Osteocyte (in vitro differentiated cells): ENCODE measurements around the gene DEPDC1B. TPM values are rescaled to one million over a fixed set of nuclear protein-coding genes. Genes with fewer than 3 reads are reported as not detected.
"Not testable (repeated sequence)": the region's sequence is repeated elsewhere in the genome, so short reads cannot be mapped to it uniquely, and the experiment has no call there.

ENCODE experiments used
- DNase-seq: peaks from one replicate; pipeline ENCODE4 v3.0.0; 2021; ENCODE audit warnings: mixed read lengths; ENCODE audit not compliant: unreplicated experiment; ENCODE audit errors: extremely low spot score
- H3K27ac Mint-ChIP-seq: one replicate; pipeline ENCODE4 v1.8.0; 2021; ENCODE audit warnings: mild to moderate bottlenecking, mixed read lengths; ENCODE audit not compliant: unreplicated experiment
- H3K27me3 Mint-ChIP-seq: one replicate; pipeline ENCODE4 v1.8.0; 2021; ENCODE audit warnings: mixed read lengths; ENCODE audit not compliant: unreplicated experiment
- H3K36me3 Mint-ChIP-seq: one replicate; pipeline ENCODE4 v1.8.0; 2021; ENCODE audit warnings: mixed read lengths; ENCODE audit not compliant: unreplicated experiment
- H3K4me1 Mint-ChIP-seq: one replicate; pipeline ENCODE4 v1.8.0; 2021; ENCODE audit warnings: mixed read lengths; ENCODE audit not compliant: unreplicated experiment
- H3K4me3 Mint-ChIP-seq: one replicate; pipeline ENCODE4 v1.8.0; 2021; ENCODE audit warnings: mild to moderate bottlenecking, moderate library complexity, mixed read lengths; ENCODE audit not compliant: unreplicated experiment
- H3K9me3 Mint-ChIP-seq: one replicate; pipeline ENCODE4 v1.8.0; 2021; ENCODE audit warnings: mixed read lengths; ENCODE audit not compliant: unreplicated experiment
- total RNA-seq: library from RNA; stranded (reverse); gene quantifications from 2 replicates; pipeline ENCODE4 v1.2.1, GENCODE V29; 2021
- TF ChIP-seq, protein P1 (sequence below): fragments of 200-600 bp; sonication (generic); IDR thresholded peaks from 2 replicates; pipeline ENCODE4 v1.5.0; 2021; ENCODE audit warnings: antibody characterized with exemption, mild to moderate bottlenecking, moderate library complexity

The DEPDC1B gene
- total RNA-seq, 1 donor from 2014 or later: 1.7 TPM

DNA sequence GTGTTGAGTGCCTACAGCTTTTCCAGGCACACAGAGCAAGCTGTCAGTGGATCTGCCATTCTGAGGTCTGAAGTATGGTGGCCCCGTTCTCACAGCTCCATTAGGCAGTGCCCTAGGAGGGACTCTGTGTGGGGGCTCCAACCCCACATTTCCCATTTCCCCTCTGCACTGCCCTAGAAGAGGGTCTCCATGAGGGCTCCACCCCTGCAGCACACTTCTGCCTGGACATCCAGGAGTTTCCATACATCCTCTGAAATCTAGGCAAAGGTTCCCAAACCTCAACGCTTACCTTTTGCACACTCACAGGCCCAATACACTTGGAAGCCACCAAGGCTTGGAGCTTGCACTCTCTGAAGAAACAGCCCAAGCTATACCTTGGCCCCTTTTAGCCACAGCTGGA is 131.3 kb downstream of the DEPDC1B start:
- Mint-ChIP-seq H3K4me1 (no peaks in the 10 kb centered on the region), H3K27ac (no peak overlapping the region), H3K4me3 (no peak overlapping the region), H3K27me3 (no peaks in the 10 kb centered on the region), H3K36me3 (no peaks in the 10 kb centered on the region), H3K9me3 (peaks cover 12% of the 10 kb centered on the region)
- DNase-seq: no peak
- TF ChIP-seq, protein P1, sequence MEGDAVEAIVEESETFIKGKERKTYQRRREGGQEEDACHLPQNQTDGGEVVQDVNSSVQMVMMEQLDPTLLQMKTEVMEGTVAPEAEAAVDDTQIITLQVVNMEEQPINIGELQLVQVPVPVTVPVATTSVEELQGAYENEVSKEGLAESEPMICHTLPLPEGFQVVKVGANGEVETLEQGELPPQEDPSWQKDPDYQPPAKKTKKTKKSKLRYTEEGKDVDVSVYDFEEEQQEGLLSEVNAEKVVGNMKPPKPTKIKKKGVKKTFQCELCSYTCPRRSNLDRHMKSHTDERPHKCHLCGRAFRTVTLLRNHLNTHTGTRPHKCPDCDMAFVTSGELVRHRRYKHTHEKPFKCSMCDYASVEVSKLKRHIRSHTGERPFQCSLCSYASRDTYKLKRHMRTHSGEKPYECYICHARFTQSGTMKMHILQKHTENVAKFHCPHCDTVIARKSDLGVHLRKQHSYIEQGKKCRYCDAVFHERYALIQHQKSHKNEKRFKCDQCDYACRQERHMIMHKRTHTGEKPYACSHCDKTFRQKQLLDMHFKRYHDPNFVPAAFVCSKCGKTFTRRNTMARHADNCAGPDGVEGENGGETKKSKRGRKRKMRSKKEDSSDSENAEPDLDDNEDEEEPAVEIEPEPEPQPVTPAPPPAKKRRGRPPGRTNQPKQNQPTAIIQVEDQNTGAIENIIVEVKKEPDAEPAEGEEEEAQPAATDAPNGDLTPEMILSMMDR: no peak

DNA sequence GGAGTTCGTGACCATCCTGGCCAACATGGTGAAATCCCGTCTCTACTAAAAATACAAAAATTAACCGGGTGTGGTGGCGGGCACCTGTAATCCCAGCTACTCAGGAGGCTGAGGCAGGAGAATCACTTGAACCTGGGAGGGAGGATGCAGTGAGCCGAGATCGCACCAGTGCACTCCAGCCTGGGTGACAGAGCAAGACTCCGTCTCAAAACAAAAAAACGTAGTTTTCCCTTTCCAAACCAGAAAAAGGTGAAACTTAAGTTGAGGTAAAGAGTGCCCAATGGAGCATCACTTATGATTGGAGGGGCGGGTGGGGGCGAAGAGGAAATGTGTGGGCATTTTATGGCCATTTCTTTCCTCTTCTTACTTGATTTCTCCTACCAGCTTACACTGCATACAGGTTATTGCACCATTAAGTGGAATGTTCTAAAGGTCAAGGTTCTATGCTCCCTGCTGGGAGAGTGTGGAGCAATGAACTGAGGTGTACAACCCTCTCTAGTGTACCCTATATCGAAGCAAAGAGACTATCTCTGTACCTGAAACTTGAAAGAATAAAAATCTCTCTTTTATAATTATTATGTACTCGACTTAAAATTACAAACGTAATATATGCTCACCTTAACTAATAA is 136.2 kb downstream of the DEPDC1B start:
- Mint-ChIP-seq H3K4me1 (no peaks in the 10 kb centered on the region), H3K27ac (no peak overlapping the region), H3K36me3 (peaks cover 2% of the 10 kb centered on the region), H3K27me3 (no peaks in the 10 kb centered on the region), H3K4me3 (no peak overlapping the region), H3K9me3 (peaks cover 3% of the 10 kb centered on the region)
- DNase-seq: no peak
- TF ChIP-seq, protein P1: no peak

DNA sequence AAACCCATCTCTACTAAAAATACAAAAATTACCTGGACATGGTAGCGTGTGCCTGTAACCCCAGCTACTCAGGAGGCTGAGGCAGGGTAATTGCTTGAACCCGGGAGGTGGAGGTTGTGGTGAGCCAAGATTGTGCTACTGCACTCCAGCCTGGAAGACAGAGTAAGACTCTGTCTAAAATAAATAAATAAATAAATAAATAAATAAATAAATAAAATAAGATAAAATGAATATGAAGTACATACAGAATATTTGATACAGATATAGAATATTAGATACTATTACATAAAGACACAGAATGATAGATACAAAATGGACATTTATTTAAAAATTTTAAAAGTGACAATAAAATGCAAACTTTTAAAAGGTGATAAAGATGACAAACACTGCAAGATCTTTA is 146.7 kb downstream of the DEPDC1B start:
- not testable (repeated sequence) for H3K4me1 Mint-ChIP-seq, DNase-seq, H3K27ac Mint-ChIP-seq, H3K9me3 Mint-ChIP-seq, H3K4me3 Mint-ChIP-seq, H3K27me3 Mint-ChIP-seq, H3K36me3 Mint-ChIP-seq

DNA sequence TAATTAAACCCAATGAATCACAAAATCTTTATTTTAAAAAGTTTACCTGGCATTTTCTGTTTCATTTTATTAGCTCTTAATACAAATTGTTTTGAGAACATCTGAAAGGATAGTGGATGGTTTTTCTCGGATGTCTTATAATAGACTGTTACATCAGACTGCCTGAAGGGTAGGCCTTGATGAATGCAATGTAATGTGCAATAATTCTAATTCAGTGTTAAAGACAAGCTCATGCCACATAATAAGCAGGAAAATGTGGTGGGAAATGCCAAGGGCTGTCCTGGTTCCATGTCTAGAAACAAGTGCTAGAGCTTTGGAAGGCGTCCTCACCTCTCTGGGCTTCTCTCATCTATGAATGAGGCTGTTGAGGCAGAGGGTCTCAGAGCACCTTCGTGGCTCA is 148.1 kb downstream of the DEPDC1B start:
- Mint-ChIP-seq H3K27me3 (no peaks in the 10 kb centered on the region), H3K27ac (no peak overlapping the region), H3K36me3 (no peaks in the 10 kb centered on the region), H3K4me1 (peaks cover 5% of the 10 kb centered on the region), H3K9me3 (peaks cover 3% of the 10 kb centered on the region), H3K4me3 (no peak overlapping the region)
- TF ChIP-seq, protein P1: no peak
- no peak for DNase-seq

DNA sequence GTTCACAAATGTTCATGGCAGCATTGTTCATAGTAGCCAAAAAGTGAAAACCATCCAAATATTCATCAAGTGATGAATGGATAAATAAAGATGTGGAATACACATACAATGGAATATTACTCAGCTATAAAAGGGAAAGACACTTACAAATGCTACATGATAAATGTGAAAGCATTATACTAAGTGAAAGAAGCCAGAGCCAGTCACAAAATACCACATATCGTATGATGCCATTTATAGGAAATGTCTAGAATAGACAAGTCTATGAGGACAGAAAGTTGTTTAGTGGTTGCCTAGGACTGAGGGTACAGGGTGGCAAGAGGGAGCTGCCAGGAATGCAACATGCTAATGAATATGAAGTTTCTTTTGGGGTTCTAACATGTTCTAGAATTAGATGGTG is 148.7 kb downstream of the DEPDC1B start:
- no peak overlapping the region for H3K27ac Mint-ChIP-seq

More for the DNA sequence above, 148.7 kb downstream of the DEPDC1B start:
- no peak overlapping the region for H3K4me3 Mint-ChIP-seq
- no peaks in the 10 kb centered on the region for H3K27me3 Mint-ChIP-seq
- H3K36me3 Mint-ChIP-seq: no peaks in the 10 kb centered on the region
- TF ChIP-seq, protein P1: no peak
- H3K9me3 Mint-ChIP-seq: peaks cover 3% of the 10 kb centered on the region
- DNase-seq: no peak
- H3K4me1 Mint-ChIP-seq: peaks cover 5% of the 10 kb centered on the region
